ENCODE data around the gene STX4. TPM values are rescaled to one million over a fixed set of nuclear protein-coding genes. Genes with fewer than 3 reads are reported as not detected.
A peak's percentile ranks its signal among the peaks of the same experiment; 100 is the strongest.

Gene STX4
- total and polyA plus RNA-seq, 5 donors = 39.6 to 51.3 (median 45.4) TPM

DNA sequence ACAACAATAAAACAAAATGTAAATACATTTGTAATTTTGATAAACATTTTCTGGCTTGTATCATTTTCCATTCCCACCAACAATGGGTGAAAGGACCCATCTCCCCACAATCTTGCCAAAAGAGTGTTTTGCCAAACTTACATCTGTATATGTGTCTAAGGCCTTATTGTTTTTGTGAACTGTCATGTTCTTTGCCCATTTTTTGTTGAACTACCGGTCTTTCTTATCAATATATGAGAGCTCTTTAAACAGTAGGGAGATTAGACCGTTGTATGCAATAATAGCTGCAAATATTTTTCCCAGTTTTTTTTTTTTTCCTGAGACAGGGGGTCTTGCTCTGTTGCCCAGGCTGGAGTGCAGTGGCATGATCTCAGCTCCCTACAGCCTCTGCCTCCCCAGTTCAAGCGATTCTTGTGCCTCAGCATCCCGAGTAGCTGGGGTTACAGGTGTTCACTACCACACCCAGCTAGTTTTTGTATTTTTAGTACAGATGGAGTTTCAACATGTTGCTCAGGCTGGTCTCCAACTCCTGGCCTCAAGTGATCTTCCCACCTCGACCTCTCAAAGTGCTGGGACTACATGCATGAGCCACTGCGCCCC lies 9.6 kb upstream of the STX4 start:
- Histone ChIP-seq H3K27me3 (ENCODE audit: control insufficient read depth, insufficient read depth) (no peaks in the 10 kb centered on the region), H3K27ac (ENCODE audit: low read length) (no peak overlapping the region), H3K9me3 (ENCODE audit: control insufficient read depth, low read length) (no peaks in the 10 kb centered on the region), H3K4me1 (ENCODE audit: control insufficient read depth, insufficient read depth, low read length) (no peaks in the 10 kb centered on the region), H3K4me3 (ENCODE audit: low read length) (no peak overlapping the region)
- 70% methylated on average over 6 of the region's 6 CpGs for WGBS
- intact Hi-C loops (cut with DNase I) = no loop called here
- ATAC-seq = no peak
- no peak for DNase-seq

GRCh38 chr16:31025339-31025738 lies 8.0 kb upstream of the STX4 start:
- intact Hi-C loops (cut with DNase I) = no loop called here
- Histone ChIP-seq H3K4me3 (ENCODE audit: low read length) (no peak overlapping the region), H3K9me3 (ENCODE audit: control insufficient read depth, low read length) (no peaks in the 10 kb centered on the region), H3K27me3 (ENCODE audit: control insufficient read depth, insufficient read depth) (no peaks in the 10 kb centered on the region), H3K27ac (ENCODE audit: low read length) (no peak overlapping the region), H3K4me1 (ENCODE audit: control insufficient read depth, insufficient read depth, low read length) (no peaks in the 10 kb centered on the region)
- DNase-seq = no peak
- 64% methylated on average over 5 of the region's 5 CpGs for WGBS
- ATAC-seq = no peak

GRCh38 chr16:31029272-31029671 lies 4.1 kb upstream of the STX4 start:
- Histone ChIP-seq H3K27ac (ENCODE audit: low read length) (no peak overlapping the region), H3K4me1 (ENCODE audit: control insufficient read depth, insufficient read depth, low read length) (no peaks in the 10 kb centered on the region), H3K9me3 (ENCODE audit: control insufficient read depth, low read length) (no peaks in the 10 kb centered on the region), H3K27me3 (ENCODE audit: control insufficient read depth, insufficient read depth) (no peaks in the 10 kb centered on the region), H3K4me3 (ENCODE audit: low read length) (no peak overlapping the region)
- intact Hi-C loops (cut with DNase I) = no loop called here
- DNase-seq = no peak
- WGBS = 76% methylated on average over 5 of the region's 5 CpGs
- ATAC-seq = no peak

DNA sequence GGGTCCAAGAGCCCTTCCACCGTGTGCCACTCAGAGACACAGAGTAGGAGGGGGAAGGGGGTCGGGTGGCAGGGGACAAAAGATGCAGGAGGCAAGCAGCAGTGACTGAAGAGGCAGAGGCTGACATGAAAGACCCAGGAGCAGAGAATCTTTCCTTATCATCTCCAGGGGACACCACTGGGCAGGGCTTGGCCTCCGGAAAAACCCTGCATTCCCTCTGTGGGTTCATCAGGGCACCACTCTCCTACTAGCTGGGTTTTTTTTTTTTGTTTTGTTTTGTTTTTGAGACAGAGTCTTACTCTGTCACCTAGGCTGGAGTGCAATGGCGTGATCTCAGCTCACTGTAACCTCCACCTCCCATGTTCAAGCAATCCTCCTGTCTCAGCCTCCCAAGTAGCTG lies 2.1 kb upstream of the STX4 start:
- no peak for DNase-seq
- Histone ChIP-seq H3K27ac (ENCODE audit: low read length) (no peak overlapping the region), H3K9me3 (ENCODE audit: control insufficient read depth, low read length) (no peaks in the 10 kb centered on the region), H3K4me3 (ENCODE audit: low read length) (no peak overlapping the region), H3K27me3 (ENCODE audit: control insufficient read depth, insufficient read depth) (no peaks in the 10 kb centered on the region), H3K4me1 (ENCODE audit: control insufficient read depth, insufficient read depth, low read length) (no peaks in the 10 kb centered on the region)
- ATAC-seq = no peak
- intact Hi-C loops (cut with DNase I) = loop anchor here in 1 of 4 donors (5.0 kb wide), 1 partner anchor 41 kb away; the partner anchor contains the start of genes ZNF646 and ZNF668
- WGBS = 81% methylated on average over 4 of the region's 4 CpGs

GRCh38 chr16:31033709-31034492 lies 543 bp downstream of the STX4 start:
- intact Hi-C loops (cut with DNase I) = loop anchor here in 1 of 4 donors (5.0 kb wide), 1 partner anchor 38 kb away; the partner anchor contains the start of genes ZNF646 and ZNF668
- Histone ChIP-seq H3K27ac (ENCODE audit: low read length) (peak overlapping the region; percentile 65), H3K4me3 (ENCODE audit: low read length) (peak overlapping the region; percentile 85), H3K9me3 (ENCODE audit: control insufficient read depth, low read length) (no peaks in the 10 kb centered on the region), H3K4me1 (ENCODE audit: control insufficient read depth, insufficient read depth, low read length) (no peaks in the 10 kb centered on the region), H3K27me3 (ENCODE audit: control insufficient read depth, insufficient read depth) (no peaks in the 10 kb centered on the region)
- peak; percentile 90 for ATAC-seq
- peak; percentile 93 to 96 (median 96) for DNase-seq
- under 1% methylated on average over 47 of the region's 47 CpGs for WGBS

- DNase-seq (no peak), ATAC-seq (no peak)
- Histone ChIP-seq H3K4me1 (ENCODE audit: control insufficient read depth, insufficient read depth, low read length) (no peaks in the 10 kb centered on the region), H3K9me3 (ENCODE audit: control insufficient read depth, low read length) (no peaks in the 10 kb centered on the region), H3K27ac (ENCODE audit: low read length) (no peak overlapping the region), H3K27me3 (ENCODE audit: control insufficient read depth, insufficient read depth) (no peaks in the 10 kb centered on the region), H3K4me3 (ENCODE audit: low read length) (no peak overlapping the region)
- intact Hi-C loops (cut with DNase I) = no loop called here
- WGBS = 60% methylated on average over 2 of the region's 2 CpGs
These were observed 3.3 kb downstream of the STX4 start for GRCh38 chr16:31036691-31037090.

DNA sequence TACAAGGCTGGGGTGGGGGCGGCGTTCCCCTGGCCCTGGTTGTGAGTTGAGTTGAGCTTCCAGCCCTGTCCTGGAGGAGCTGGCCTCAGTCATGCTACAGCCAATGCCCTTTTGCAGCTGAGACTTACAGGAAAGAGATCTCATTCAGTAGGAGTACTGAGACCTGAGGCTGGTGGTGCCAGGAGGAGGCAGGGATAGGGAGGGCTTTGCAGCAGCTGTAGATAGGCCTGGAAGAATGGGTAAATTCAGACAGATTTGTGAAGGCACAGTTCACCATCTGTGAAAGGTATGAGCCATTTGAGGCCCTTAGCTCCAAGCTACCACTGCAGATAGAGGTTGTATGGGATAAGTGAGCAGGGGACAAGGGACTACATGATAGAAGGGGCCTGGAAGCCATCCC lies 5.6 kb downstream of the STX4 start:
- no peak overlapping the region for H3K4me3 ChIP-seq (ENCODE audit: low read length)
- WGBS = 96% methylated on average over 2 of the region's 2 CpGs
- H3K27me3 ChIP-seq (ENCODE audit: control insufficient read depth, insufficient read depth) = no peaks in the 10 kb centered on the region
- ATAC-seq (no peak), DNase-seq (no peak)
- no peaks in the 10 kb centered on the region for H3K9me3 ChIP-seq (ENCODE audit: control insufficient read depth, low read length)
- no peaks in the 10 kb centered on the region for H3K4me1 ChIP-seq (ENCODE audit: control insufficient read depth, insufficient read depth, low read length)
- intact Hi-C loops (cut with DNase I) = no loop called here
- no peak overlapping the region for H3K27ac ChIP-seq (ENCODE audit: low read length)

GRCh38 chr16:31042866-31043265 lies 9.5 kb downstream of the STX4 start:
- intact Hi-C loops (cut with DNase I) = no loop called here
- 90% methylated on average over 10 of the region's 10 CpGs for WGBS

DNA sequence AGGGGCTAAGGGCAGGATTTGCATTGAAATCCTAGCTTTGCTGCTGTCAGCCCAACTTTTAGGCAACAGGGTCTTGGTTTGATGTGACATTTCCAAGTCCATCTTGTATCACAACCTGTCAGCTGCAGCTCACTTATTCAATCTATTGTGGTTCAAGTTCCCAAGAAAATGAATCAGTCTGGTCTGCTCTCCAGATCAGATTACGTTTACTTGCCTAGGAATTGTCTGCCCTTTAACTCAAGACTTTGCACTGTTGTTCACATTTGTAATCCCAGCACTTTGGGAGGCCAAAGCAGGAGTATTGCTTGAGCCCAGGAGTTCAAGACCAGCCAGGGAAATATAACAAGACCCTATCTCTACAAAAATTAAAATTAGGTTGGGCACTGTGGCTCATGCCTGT lies 10.0 kb downstream of the STX4 start:
- no peaks in the 10 kb centered on the region for H3K4me1 ChIP-seq (ENCODE audit: control insufficient read depth, insufficient read depth, low read length)
- H3K27me3 ChIP-seq (ENCODE audit: control insufficient read depth, insufficient read depth) = no peaks in the 10 kb centered on the region
- H3K27ac ChIP-seq (ENCODE audit: low read length) = no peak overlapping the region
- H3K4me3 ChIP-seq (ENCODE audit: low read length) = no peak overlapping the region
- intact Hi-C loops (cut with DNase I) = no loop called here
- ATAC-seq (no peak), DNase-seq (no peak)
- WGBS = 95% methylated on average over 1 of the region's 1 CpG
- H3K9me3 ChIP-seq (ENCODE audit: control insufficient read depth, low read length) = no peaks in the 10 kb centered on the region

More at GRCh38 chr16:31042866-31043265, 9.5 kb downstream of the STX4 start:
- H3K27ac ChIP-seq (ENCODE audit: low read length) = no peak overlapping the region
- no peak overlapping the region for H3K4me3 ChIP-seq (ENCODE audit: low read length)
- ATAC-seq (no peak), DNase-seq (no peak)
- no peaks in the 10 kb centered on the region for H3K4me1 ChIP-seq (ENCODE audit: control insufficient read depth, insufficient read depth, low read length)
- H3K27me3 ChIP-seq (ENCODE audit: control insufficient read depth, insufficient read depth) = no peaks in the 10 kb centered on the region
- no peaks in the 10 kb centered on the region for H3K9me3 ChIP-seq (ENCODE audit: control insufficient read depth, low read length)

- Histone ChIP-seq H3K9me3 (ENCODE audit: control insufficient read depth, low read length) (no peaks in the 10 kb centered on the region), H3K4me3 (ENCODE audit: low read length) (no peak overlapping the region), H3K4me1 (ENCODE audit: control insufficient read depth, insufficient read depth, low read length) (no peaks in the 10 kb centered on the region), H3K27me3 (ENCODE audit: control insufficient read depth, insufficient read depth) (no peaks in the 10 kb centered on the region), H3K27ac (ENCODE audit: low read length) (no peak overlapping the region)
- 91% methylated on average over 4 of the region's 4 CpGs for WGBS
- intact Hi-C loops (cut with DNase I) = no loop called here
- ATAC-seq (no peak), DNase-seq (no peak)
These were observed 10.6 kb downstream of the STX4 start for GRCh38 chr16:31043898-31044481.

DNA sequence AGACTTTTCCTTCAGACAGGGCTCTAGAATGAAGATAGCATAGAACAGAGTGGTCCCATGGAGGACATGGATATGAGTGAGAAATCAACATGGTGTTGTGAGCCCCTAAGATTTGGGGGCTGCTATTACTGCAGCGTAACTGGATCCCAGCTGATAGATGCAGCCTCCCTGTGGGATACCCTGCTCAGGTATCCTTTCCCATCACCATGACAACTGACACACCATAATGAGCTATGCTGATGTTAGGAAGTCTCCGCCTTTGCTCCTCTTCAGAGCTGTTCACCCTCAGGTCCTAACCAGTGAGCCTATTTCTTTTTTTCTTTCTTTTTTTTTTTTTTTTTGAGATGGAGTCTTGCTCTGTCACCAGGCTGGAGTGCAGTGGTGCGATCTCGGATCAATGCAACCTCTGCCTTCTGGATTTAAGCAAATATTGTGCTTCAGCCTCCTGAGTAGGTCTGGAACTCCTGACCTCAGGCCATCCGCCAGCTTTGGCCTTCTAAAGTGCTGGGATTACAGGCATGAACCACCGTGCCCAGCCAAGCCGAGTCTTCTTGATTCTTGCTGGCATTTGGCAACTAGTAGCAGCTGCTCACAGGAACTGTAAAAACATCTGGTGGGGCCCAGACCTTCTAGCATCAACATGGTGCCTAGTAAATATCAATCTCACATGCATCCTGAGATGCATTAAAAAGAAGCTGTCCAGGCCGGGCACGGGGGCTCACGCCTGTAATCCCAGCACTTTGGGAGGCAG lies 17.1 kb downstream of the STX4 start:
- DNase-seq = no peak
- Histone ChIP-seq H3K27ac (ENCODE audit: low read length) (no peak overlapping the region), H3K4me3 (ENCODE audit: low read length) (no peak overlapping the region), H3K4me1 (ENCODE audit: control insufficient read depth, insufficient read depth, low read length) (no peaks in the 10 kb centered on the region), H3K9me3 (ENCODE audit: control insufficient read depth, low read length) (no peaks in the 10 kb centered on the region), H3K27me3 (ENCODE audit: control insufficient read depth, insufficient read depth) (no peaks in the 10 kb centered on the region)
- ATAC-seq = no peak
- intact Hi-C loops (cut with DNase I) = no loop called here
- WGBS = 85% methylated on average over 10 of the region's 10 CpGs

Data from right cardiac atrium (tissue), 5 donors.